ENCODE measurements around the gene CPNE6. TPM values are rescaled to one million over a fixed set of nuclear protein-coding genes. Genes with fewer than 3 reads are reported as not detected.
A peak's percentile ranks its signal among the peaks of the same experiment; 100 is the strongest.

Gene CPNE6
- total and polyA plus RNA-seq, 2 of the 13 experiments (the other 11 are each of a cell fraction or from before 2014, with no cell fraction given), result not detected

GRCh38 chr14:24080888-24081738 is 9.8 kb downstream of the CPNE6 start (continued):
- peak; percentile 39; the same call in 1 of the 2 replicates for TF ChIP-seq ZNF350 (CRISPR knock-in tag; IDR thresholded peaks at IDR 0.05; ENCODE audit: borderline replicate concordance, low read depth)
- TF ChIP-seq CBFB (CRISPR knock-in tag; IDR thresholded peaks at IDR 0.05), result no peak; the same call in 1 of the 2 replicates
- TF ChIP-seq, protein P1, sequence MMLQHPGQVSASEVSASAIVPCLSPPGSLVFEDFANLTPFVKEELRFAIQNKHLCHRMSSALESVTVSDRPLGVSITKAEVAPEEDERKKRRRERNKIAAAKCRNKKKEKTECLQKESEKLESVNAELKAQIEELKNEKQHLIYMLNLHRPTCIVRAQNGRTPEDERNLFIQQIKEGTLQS (CRISPR knock-in tag; IDR thresholded peaks at IDR 0.05), result peak; percentile 77
- no peak for TF ChIP-seq ZBTB8A (CRISPR knock-in tag; IDR thresholded peaks at IDR 0.05; ENCODE audit: borderline replicate concordance, low read depth)
- TF ChIP-seq IKZF1 (IDR thresholded peaks at IDR 0.05), result no peak
- peak; percentile 78; the same call in 1 of the 2 replicates for TF ChIP-seq DMAP1 (CRISPR knock-in tag; IDR thresholded peaks at IDR 0.05)
- TF ChIP-seq TRAFD1 (CRISPR knock-in tag; IDR thresholded peaks at IDR 0.05; ENCODE audit: borderline replicate concordance), result no peak
- TF ChIP-seq ZNF589 (CRISPR knock-in tag; conservative IDR thresholded peaks at IDR 0.05), result no peak
- TF ChIP-seq, protein P2, sequence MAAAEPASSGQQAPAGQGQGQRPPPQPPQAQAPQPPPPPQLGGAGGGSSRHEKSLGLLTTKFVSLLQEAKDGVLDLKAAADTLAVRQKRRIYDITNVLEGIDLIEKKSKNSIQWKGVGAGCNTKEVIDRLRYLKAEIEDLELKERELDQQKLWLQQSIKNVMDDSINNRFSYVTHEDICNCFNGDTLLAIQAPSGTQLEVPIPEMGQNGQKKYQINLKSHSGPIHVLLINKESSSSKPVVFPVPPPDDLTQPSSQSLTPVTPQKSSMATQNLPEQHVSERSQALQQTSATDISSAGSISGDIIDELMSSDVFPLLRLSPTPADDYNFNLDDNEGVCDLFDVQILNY (CRISPR knock-in tag; conservative IDR thresholded peaks at IDR 0.05), result peak; percentile 55; the same call in 1 of the 2 replicates
- no peak for TF ChIP-seq ZMAT5 (CRISPR knock-in tag; IDR thresholded peaks at IDR 0.05; ENCODE audit: borderline replicate concordance, low read depth)
- peak; percentile 35; the same call in 1 of the 2 replicates for TF ChIP-seq ZNF790 (CRISPR knock-in tag; IDR thresholded peaks at IDR 0.05; ENCODE audit: borderline replicate concordance)
- peak; percentile 91 for TF ChIP-seq CREB3 (CRISPR knock-in tag; IDR thresholded peaks at IDR 0.05)
- 0 out of 2 replicates have a peak, but pooled peaks have one; percentile 74 for TF ChIP-seq ZNF704 (CRISPR knock-in tag; IDR thresholded peaks at IDR 0.05; ENCODE audit: borderline replicate concordance)
- TF ChIP-seq, protein P3, sequence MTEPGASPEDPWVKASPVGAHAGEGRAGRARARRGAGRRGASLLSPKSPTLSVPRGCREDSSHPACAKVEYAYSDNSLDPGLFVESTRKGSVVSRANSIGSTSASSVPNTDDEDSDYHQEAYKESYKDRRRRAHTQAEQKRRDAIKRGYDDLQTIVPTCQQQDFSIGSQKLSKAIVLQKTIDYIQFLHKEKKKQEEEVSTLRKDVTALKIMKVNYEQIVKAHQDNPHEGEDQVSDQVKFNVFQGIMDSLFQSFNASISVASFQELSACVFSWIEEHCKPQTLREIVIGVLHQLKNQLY (CRISPR knock-in tag; IDR thresholded peaks at IDR 0.05), result no peak
- peak; percentile 48; the same call in 1 of the 2 replicates for TF ChIP-seq ZNF747 (CRISPR knock-in tag; IDR thresholded peaks at IDR 0.05; ENCODE audit: borderline replicate concordance)
- TF ChIP-seq MED1 (CRISPR knock-in tag; IDR thresholded peaks at IDR 0.05), result 0 out of 2 replicates have a peak, but pooled peaks have one; percentile 26
- TF ChIP-seq PHF21A (CRISPR knock-in tag; IDR thresholded peaks at IDR 0.05), result no peak; the same call in 1 of the 2 replicates
- no peak for TF ChIP-seq ZNF7 (CRISPR knock-in tag; IDR thresholded peaks at IDR 0.05)
- no peak for TF ChIP-seq TAF15 (IDR thresholded peaks at IDR 0.05; ENCODE audit: low read depth, low read length, poor library complexity, severe bottlenecking)
- TF ChIP-seq ZNF501 (CRISPR knock-in tag; IDR thresholded peaks at IDR 0.05), result no peak; the same call in 1 of the 2 replicates
- peak; percentile 23 for TF ChIP-seq XRCC5 (optimal IDR thresholded peaks at IDR 0.05; ENCODE audit: low read length)
- TF ChIP-seq ZNF616 (CRISPR knock-in tag; IDR thresholded peaks at IDR 0.05; ENCODE audit: low read depth), result no peak
- no peak; the same call in 1 of the 2 replicates for TF ChIP-seq ZNF629 (CRISPR knock-in tag; conservative IDR thresholded peaks at IDR 0.05)

Data from HepG2 (cell line).